Smooth muscle cell (in vitro differentiated cells): ENCODE data around the gene CLEC9A. TPM values are rescaled to one million over a fixed set of nuclear protein-coding genes. Genes with fewer than 3 reads are reported as not detected.

Experiments used
- DNase-seq: peaks from one replicate; lab custom pipeline; 2025; ENCODE audit not compliant: unreplicated experiment; lab: John Stamatoyannopoulos, UW
- H2AFZ ChIP-seq: fragments of 200-600 bp; sonication (generic); 2 replicates; pipeline ENCODE4 v1.6.0; 2016; ENCODE audit warnings: antibody characterized with exemption, low read depth, mild to moderate bottlenecking
- H3F3A ChIP-seq: fragments of 200-600 bp; sonication (generic); 2 replicates; pipeline ENCODE4 v1.6.0; 2017; ENCODE audit warnings: antibody characterized with exemption, low read depth
- H3K27ac ChIP-seq: fragments of 200-600 bp; sonication (generic); 2 replicates; pipeline ENCODE4 v1.5.1; 2016; ENCODE audit warnings: low read depth, mild to moderate bottlenecking
- H3K27me3 ChIP-seq: fragments of 200-600 bp; sonication (generic); 2 replicates; pipeline ENCODE4 v1.6.1; 2016; ENCODE audit warnings: low read depth, mild to moderate bottlenecking
- H3K36me3 ChIP-seq: fragments of 200-600 bp; sonication (generic); 2 replicates; pipeline ENCODE4 v1.5.1; 2016; ENCODE audit warnings: low read depth
- H3K4me1 ChIP-seq: fragments of 200-600 bp; sonication (generic); 2 replicates; pipeline ENCODE4 v1.5.1; 2016; ENCODE audit warnings: low read depth
- H3K4me2 ChIP-seq: fragments of 200-600 bp; sonication (generic); 2 replicates; pipeline ENCODE4 v1.6.0; 2016; ENCODE audit warnings: mild to moderate bottlenecking
- H3K4me3 ChIP-seq: fragments of 200-600 bp; sonication (generic); 2 replicates; pipeline ENCODE4 v1.5.1; 2016; ENCODE audit warnings: mild to moderate bottlenecking
- H3K79me2 ChIP-seq: fragments of 200-600 bp; sonication (generic); 2 replicates; pipeline ENCODE4 v1.6.0; 2016; ENCODE audit warnings: low read depth, mild to moderate bottlenecking
- H3K9ac ChIP-seq: fragments of 200-600 bp; sonication (generic); 2 replicates; pipeline ENCODE4 v1.6.0; 2016; ENCODE audit warnings: low read depth
- H3K9me3 ChIP-seq: fragments of 200-600 bp; sonication (generic); replicated peaks from 2 replicates; pipeline ENCODE4 v1.5.1; 2016; ENCODE audit warnings: low read depth
- H4K20me1 ChIP-seq: fragments of 200-600 bp; sonication (generic); 2 replicates; pipeline ENCODE4 v1.6.0; 2016; ENCODE audit warnings: low read depth
- CTCF ChIP-seq: fragments of 200-600 bp; sonication (generic); IDR thresholded peaks from 2 replicates; pipeline ENCODE4 v1.5.1; 2017; ENCODE audit warnings: borderline replicate concordance, mild to moderate bottlenecking, antibody characterized with exemption; ENCODE audit not compliant: insufficient read depth, poor library complexity, severe bottlenecking
- WGBS: methylation state at CpG from one replicate; pipeline ENCODE4 v1.1.7; 2016; ENCODE audit warnings: low lambda C conversion rate; 5-methylcytosine and 5-hydroxymethylcytosine counted together
- polyA plus RNA-seq: library from polyadenylated mRNA; unstranded; fragments of >200 nt; fragmentation: Nextera tagmentation; extraction: Ambion mirVana; gene quantifications from 2 replicates; pipeline ENCODE4 v1.2.1, GENCODE V29; 2016
- total RNA-seq: library from RNA; depleted of rRNA; stranded (reverse); fragments of >200 nt; gene quantifications from 2 replicates; pipeline ENCODE4 v1.2.3, GENCODE V29; 2014

Gene CLEC9A
- total and polyA plus RNA-seq, 2 experiments from 2014 or later = not detected

DNA sequence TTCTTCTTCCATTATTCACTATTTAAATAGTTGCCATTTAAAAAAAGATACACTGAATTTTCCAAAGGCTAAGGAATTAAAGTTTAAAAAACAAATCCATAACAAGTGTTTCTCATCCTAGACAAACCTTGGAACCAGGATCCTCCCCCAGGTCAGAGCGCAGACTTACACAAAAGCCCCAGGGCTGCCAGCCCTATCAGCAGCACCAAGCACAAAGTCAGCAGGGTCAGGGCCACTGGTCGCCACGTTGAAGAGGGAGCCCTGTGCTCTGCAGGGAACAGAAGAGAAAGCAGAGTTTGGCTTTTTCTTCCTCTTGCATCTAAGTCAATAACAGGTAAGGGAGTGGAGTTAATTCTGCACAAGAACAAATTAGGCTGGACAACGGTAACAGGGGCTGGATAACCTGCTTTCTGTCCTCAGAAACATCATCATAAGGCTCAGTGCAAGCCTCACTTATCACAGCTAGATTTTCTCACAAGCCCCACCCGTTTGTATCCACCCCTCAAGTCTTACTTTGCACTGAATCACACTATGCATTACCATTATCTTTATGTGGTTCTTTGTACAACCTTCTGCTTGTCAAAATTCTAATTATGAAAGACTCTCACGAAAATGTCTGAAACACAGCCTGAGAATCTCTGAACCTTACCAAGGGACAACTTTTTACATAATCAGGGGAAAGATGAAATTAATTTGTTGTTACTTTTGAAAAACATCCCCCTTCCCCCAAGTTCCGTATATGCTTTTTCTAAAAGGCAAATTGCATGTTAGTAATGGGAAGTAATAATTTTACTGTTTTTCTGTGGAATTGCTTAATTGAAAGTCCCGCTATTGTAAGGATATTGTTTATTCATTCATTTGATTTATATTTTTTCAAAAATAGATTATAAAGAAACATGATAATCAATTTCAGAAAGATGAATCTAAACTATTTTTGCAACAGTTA lies 58.7 kb downstream of the CLEC9A start:
- Histone ChIP-seq H4K20me1 (no peaks in the 10 kb centered on the region), H3K9me3 (no peaks in the 10 kb centered on the region), H2AFZ (no peak overlapping the region), H3F3A (no peaks in the 10 kb centered on the region), H3K79me2 (no peaks in the 10 kb centered on the region), H3K36me3 (no peaks in the 10 kb centered on the region), H3K27me3 (no peaks in the 10 kb centered on the region), H3K4me2 (no peak overlapping the region), H3K27ac (no peak overlapping the region), H3K4me1 (no peaks in the 10 kb centered on the region), H3K4me3 (no peak overlapping the region), H3K9ac (no peak overlapping the region)
- no peak for TF ChIP-seq CTCF
- DNase-seq = no peak
- WGBS = 64% methylated on average over 8 of the region's 8 CpGs

- Histone ChIP-seq H3K79me2 (no peaks in the 10 kb centered on the region), H4K20me1 (no peaks in the 10 kb centered on the region), H3K27ac (no peak overlapping the region), H3K36me3 (no peaks in the 10 kb centered on the region), H3K9ac (no peak overlapping the region), H3F3A (no peaks in the 10 kb centered on the region), H2AFZ (no peak overlapping the region), H3K27me3 (no peaks in the 10 kb centered on the region), H3K4me1 (no peaks in the 10 kb centered on the region), H3K4me3 (no peak overlapping the region), H3K9me3 (no peaks in the 10 kb centered on the region), H3K4me2 (no peak overlapping the region)
- no peak for TF ChIP-seq CTCF
- WGBS = 84% methylated on average over 4 of the region's 4 CpGs
- no peak for DNase-seq
Measured at GRCh38 chr12:10094646-10095395, 64.3 kb downstream of the CLEC9A start.

- Histone ChIP-seq H3K27ac (no peak overlapping the region), H2AFZ (no peak overlapping the region), H3F3A (no peaks in the 10 kb centered on the region), H3K27me3 (no peaks in the 10 kb centered on the region), H3K4me3 (no peak overlapping the region), H3K36me3 (no peaks in the 10 kb centered on the region), H3K9ac (no peak overlapping the region), H4K20me1 (no peaks in the 10 kb centered on the region), H3K79me2 (no peaks in the 10 kb centered on the region), H3K9me3 (no peaks in the 10 kb centered on the region), H3K4me2 (no peak overlapping the region), H3K4me1 (no peaks in the 10 kb centered on the region)
- no peak for TF ChIP-seq CTCF
- WGBS = 97% methylated on average over 3 of the region's 3 CpGs
- DNase-seq = no peak
Measured at GRCh38 chr12:10095971-10096370, 65.5 kb downstream of the CLEC9A start.
